Retinal pigment epithelial cell (primary cell): ENCODE measurements around the gene COL1A2.

Source experiments
- DNase-seq: peaks from one replicate; pipeline ENCODE4 v3.0.0-alpha.2; 2010; ENCODE audit warnings: low read depth
- H3K4me3 ChIP-seq: 2 replicates; pipeline ENCODE4 v1.5.1; 2011; ENCODE audit warnings: mild to moderate bottlenecking, low read length, control low read depth, moderate library complexity
- CTCF ChIP-seq: conservative IDR thresholded peaks from 2 replicates; pipeline ENCODE4 v1.5.1; 2011; ENCODE audit warnings: low read depth, low read length, control low read depth, inconsistent platforms

The COL1A2 gene

GRCh38 chr7:94396037-94396431 is 1.3 kb downstream of the COL1A2 start:
- TF ChIP-seq CTCF = no peak
- peak overlapping the region; percentile 39 for H3K4me3 ChIP-seq
- DNase-seq = no peak

GRCh38 chr7:94396596-94396995 is 1.9 kb downstream of the COL1A2 start:
- TF ChIP-seq CTCF = no peak
- DNase-seq = no peak
- H3K4me3 ChIP-seq = no peak overlapping the region

- TF ChIP-seq CTCF = no peak
- no peak overlapping the region for H3K4me3 ChIP-seq
- no peak for DNase-seq
Observed at GRCh38 chr7:94397722-94398121, 3.0 kb downstream of the COL1A2 start.

GRCh38 chr7:94398841-94399240 is 4.1 kb downstream of the COL1A2 start:
- DNase-seq = no peak
- TF ChIP-seq CTCF = no peak
- no peak overlapping the region for H3K4me3 ChIP-seq

GRCh38 chr7:94400022-94400421 is 5.3 kb downstream of the COL1A2 start:
- no peak for TF ChIP-seq CTCF
- H3K4me3 ChIP-seq = no peak overlapping the region

GRCh38 chr7:94400643-94401427 is 6.1 kb downstream of the COL1A2 start:
- no peak for DNase-seq
- H3K4me3 ChIP-seq = no peak overlapping the region
- TF ChIP-seq CTCF = no peak

More at GRCh38 chr7:94400022-94400421, 5.3 kb downstream of the COL1A2 start:
- no peak for DNase-seq

GRCh38 chr7:94401428-94401814 is 6.7 kb downstream of the COL1A2 start:
- H3K4me3 ChIP-seq = no peak overlapping the region
- no peak for TF ChIP-seq CTCF
- no peak for DNase-seq
